ENCODE results near the gene HES7.

DNA sequence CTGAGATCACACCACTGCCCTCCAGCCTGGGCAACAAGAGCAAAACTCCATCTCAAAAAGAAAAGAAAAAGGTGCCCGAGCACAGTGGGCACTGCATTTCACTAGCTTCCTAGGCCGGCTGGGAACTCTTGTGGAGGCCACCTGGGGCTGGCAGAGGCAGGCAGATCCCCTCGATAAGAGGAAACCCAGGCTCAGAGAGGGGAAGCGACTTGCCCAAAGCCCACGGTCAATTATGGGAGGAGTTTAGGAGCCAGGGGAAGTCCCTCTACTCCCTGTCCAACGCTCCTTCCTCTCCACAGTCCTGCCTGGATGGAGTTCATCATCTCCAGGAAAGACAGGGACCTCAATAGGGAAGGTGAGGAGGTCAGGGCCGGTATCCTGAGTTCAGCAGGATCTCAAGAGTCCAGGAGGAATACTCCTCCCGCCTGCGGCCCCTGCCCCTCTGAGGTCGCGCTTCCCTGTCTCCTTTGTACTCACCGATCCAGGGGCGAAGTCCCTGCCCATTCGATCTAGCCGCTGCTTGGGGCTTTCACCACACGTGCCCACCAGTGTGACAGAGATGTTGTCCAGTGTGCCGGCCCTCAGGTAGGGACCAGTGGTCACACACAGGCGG lies 6.4 kb downstream of the HES7 start:
- TF ChIP-seq, protein P1, sequence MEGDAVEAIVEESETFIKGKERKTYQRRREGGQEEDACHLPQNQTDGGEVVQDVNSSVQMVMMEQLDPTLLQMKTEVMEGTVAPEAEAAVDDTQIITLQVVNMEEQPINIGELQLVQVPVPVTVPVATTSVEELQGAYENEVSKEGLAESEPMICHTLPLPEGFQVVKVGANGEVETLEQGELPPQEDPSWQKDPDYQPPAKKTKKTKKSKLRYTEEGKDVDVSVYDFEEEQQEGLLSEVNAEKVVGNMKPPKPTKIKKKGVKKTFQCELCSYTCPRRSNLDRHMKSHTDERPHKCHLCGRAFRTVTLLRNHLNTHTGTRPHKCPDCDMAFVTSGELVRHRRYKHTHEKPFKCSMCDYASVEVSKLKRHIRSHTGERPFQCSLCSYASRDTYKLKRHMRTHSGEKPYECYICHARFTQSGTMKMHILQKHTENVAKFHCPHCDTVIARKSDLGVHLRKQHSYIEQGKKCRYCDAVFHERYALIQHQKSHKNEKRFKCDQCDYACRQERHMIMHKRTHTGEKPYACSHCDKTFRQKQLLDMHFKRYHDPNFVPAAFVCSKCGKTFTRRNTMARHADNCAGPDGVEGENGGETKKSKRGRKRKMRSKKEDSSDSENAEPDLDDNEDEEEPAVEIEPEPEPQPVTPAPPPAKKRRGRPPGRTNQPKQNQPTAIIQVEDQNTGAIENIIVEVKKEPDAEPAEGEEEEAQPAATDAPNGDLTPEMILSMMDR (IDR thresholded peaks at IDR 0.05), result no peak
- TF ChIP-seq POLR2A (IDR thresholded peaks at IDR 0.05), result no peak
